ENCODE measurements around the gene NEK5.

- TF ChIP-seq EP300 (IDR thresholded peaks at IDR 0.05) (no peak), POLR2A (IDR thresholded peaks at IDR 0.05) (no peak), CTCF (IDR thresholded peaks at IDR 0.05) (no peak), POLR2AphosphoS5 (IDR thresholded peaks at IDR 0.05) (no peak)
Measured at GRCh38 chr13:52104624-52105023, 24.2 kb downstream of the NEK5 start.

Data from stomach (tissue), 4 donors.